Subcutaneous preadipocyte (primary cell): ENCODE results near the gene P2RX7. TPM values are rescaled to one million over a fixed set of nuclear protein-coding genes. Genes with fewer than 3 reads are reported as not detected.

Experiments
- small RNA-seq: library from RNA; depleted of rRNA; stranded (forward); fragments of <200 nt; gene quantifications from one replicate; pipeline ENCODE3, GENCODE V24; 2012
- total RNA-seq: library from RNA; depleted of rRNA; stranded (reverse); fragments of >200 nt; gene quantifications from 2 replicates; pipeline ENCODE4 v1.2.3, GENCODE V29; 2012

Gene P2RX7
- 0.59 and 1.8 TPM in 2 replicates for total RNA-seq

DNA sequence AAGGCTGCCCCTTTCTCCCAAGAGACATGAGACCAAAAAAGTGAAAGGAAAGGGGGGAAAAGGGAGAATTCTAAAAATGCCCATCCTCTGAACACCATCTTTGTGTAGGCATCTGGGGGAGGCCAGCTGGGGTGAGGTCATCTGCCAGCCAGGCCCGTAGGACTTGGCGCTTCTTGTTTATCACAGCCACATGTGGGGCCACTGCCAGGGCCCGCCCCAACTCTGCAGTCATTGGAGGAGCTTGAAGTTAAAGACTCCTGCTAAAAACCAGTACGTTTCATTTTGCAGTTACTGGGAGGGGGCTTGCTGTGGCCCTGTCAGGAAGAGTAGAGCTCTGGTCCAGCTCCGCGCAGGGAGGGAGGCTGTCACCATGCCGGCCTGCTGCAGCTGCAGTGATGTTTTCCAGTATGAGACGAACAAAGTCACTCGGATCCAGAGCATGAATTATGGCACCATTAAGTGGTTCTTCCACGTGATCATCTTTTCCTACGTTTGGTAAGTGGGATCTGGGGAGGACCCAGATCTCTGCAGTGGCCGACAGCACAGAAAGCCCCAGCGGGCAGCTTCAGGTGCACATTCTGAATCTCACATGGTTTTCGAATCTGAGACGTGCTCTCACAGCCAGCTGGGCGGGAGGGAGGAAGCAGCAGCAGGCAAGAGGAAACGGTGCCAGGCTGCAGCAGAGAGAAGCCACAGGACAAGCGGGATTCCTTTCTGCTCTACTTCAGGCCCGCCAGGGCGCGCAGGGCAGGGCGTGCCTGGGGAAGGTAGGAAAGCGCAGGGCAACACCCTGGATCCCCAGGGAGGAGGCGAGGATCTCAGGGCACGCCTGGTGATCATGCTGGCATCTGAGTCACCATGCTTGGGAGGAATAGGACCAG, at the start of gene P2RX7:
P2RX7 (plus strand) TSS at position 276 of the 881 bp plus-strand sequence; CDS start at position 371, 95 bp downstream.

GRCh38 chr12:121209624-121210572, 77.2 kb downstream of the P2RX7 start, which contains the start of gene P2RX4:
TSS of gene P2RX4 (plus strand) at chr12:121210129. CDS start at chr12:121210165, 36 bp downstream.

Small RNA genes within 50 kb of the gene (small RNA-seq; reads per million reads assigned to genes)
- gene AC079602.1 (not detected), gene RF00156 (1.4 reads per million, percentile 71 among the genes with 10 or more reads in this experiment), gene Z98941.1 (not detected)

Other genes with a start within 250 kb of the P2RX7 start
- gene SPPL3, start 228.5 kb upstream of the P2RX7 start, total RNA-seq, result 9.6 TPM in 2 replicates
- gene HNF1A, start 154.3 kb upstream of the P2RX7 start, total RNA-seq, result not detected in 2 replicates
- 12.5 and 18.0 TPM in 2 replicates for gene C12orf43, start 116.4 kb upstream of the P2RX7 start, total RNA-seq
- gene OASL, start 93.6 kb upstream of the P2RX7 start, total RNA-seq, result 0.73 and 1.6 TPM in 2 replicates
- gene P2RX4, start 77.3 kb downstream of the P2RX7 start, total RNA-seq, result 10.3 and 10.6 TPM in 2 replicates
- 24.3 and 25.4 TPM in 2 replicates for gene CAMKK2, start 163.8 kb downstream of the P2RX7 start, total RNA-seq
- 140 and 188 TPM in 2 replicates for gene ANAPC5, start 219.5 kb downstream of the P2RX7 start, total RNA-seq